Central memory CD4-positive, alpha-beta T cell (primary cell): ENCODE data around the gene GTF3C1.

Experiments used
- DNase-seq: peaks from one replicate; pipeline ENCODE4 v3.0.0; 2022

The GTF3C1 gene

GRCh38 chr16:27566417-27566816, 16.7 kb upstream of the GTF3C1 start:
- DNase-seq: no peak

GRCh38 chr16:27564224-27564623, 14.5 kb upstream of the GTF3C1 start:
- DNase-seq: no peak

GRCh38 chr16:27561216-27561615, 11.5 kb upstream of the GTF3C1 start:
- DNase-seq: no peak

- DNase-seq: no peak
These were observed 9.2 kb upstream of the GTF3C1 start for GRCh38 chr16:27558932-27559331.

- no peak for DNase-seq
These were observed 8.7 kb upstream of the GTF3C1 start for GRCh38 chr16:27558434-27558833.

- DNase-seq: no peak
These were observed 6.8 kb upstream of the GTF3C1 start for GRCh38 chr16:27556471-27556870.

- DNase-seq: no peak
These were observed 1.3 kb upstream of the GTF3C1 start for GRCh38 chr16:27551036-27551435.

GRCh38 chr16:27550582-27550920, 838 bp upstream of the GTF3C1 start:
- DNase-seq: no peak

- no peak for DNase-seq
These were observed 308 bp downstream of the GTF3C1 start for GRCh38 chr16:27549464-27549745.

- DNase-seq: no peak
These were observed 1.9 kb downstream of the GTF3C1 start for GRCh38 chr16:27547851-27548250.

GRCh38 chr16:27547134-27547533, 2.6 kb downstream of the GTF3C1 start:
- no peak for DNase-seq

- DNase-seq: no peak
These were observed 5.0 kb downstream of the GTF3C1 start for GRCh38 chr16:27544671-27545070.

- DNase-seq: no peak
These were observed 5.9 kb downstream of the GTF3C1 start for GRCh38 chr16:27543801-27544200.

- no peak for DNase-seq
These were observed 10.1 kb downstream of the GTF3C1 start for GRCh38 chr16:27539636-27540035.

GRCh38 chr16:27539120-27539519, 10.6 kb downstream of the GTF3C1 start:
- DNase-seq: no peak

GRCh38 chr16:27538528-27538927, 11.2 kb downstream of the GTF3C1 start:
- no peak for DNase-seq

- DNase-seq: no peak
These were observed 15.5 kb downstream of the GTF3C1 start for GRCh38 chr16:27534256-27534655.

- no peak for DNase-seq
These were observed 17.6 kb downstream of the GTF3C1 start for GRCh38 chr16:27531826-27532800.

GRCh38 chr16:27531186-27531585, 18.5 kb downstream of the GTF3C1 start:
- no peak for DNase-seq

GRCh38 chr16:27529962-27530361, 19.8 kb downstream of the GTF3C1 start:
- DNase-seq: no peak

GRCh38 chr16:27528294-27528693, 21.4 kb downstream of the GTF3C1 start:
- no peak for DNase-seq

- no peak for DNase-seq
These were observed 23.5 kb downstream of the GTF3C1 start for GRCh38 chr16:27526180-27526579.

GRCh38 chr16:27522173-27522707, 27.5 kb downstream of the GTF3C1 start:
- DNase-seq: no peak

- DNase-seq: no peak
These were observed 28.6 kb downstream of the GTF3C1 start for GRCh38 chr16:27520982-27521673.
